H1 (cell line): ENCODE measurements around the gene POLRMT. TPM values are rescaled to one million over a fixed set of nuclear protein-coding genes. Genes with fewer than 3 reads are reported as not detected.

ENCODE experiments used
- CTCF ChIA-PET: fragments of 300-600 bp; sonication (Branson Sonifier 250); formaldehyde crosslinking; loops from one replicate; lab custom pipeline; 2021; ENCODE audit not compliant: partially characterized antibody; lab: Charles Lee
- POLR2A ChIA-PET: fragments of 300-600 bp; sonication (Branson Sonifier 250); formaldehyde crosslinking; loops from one replicate; lab custom pipeline; 2021; ENCODE audit warnings: inconsistent platforms; ENCODE audit not compliant: partially characterized antibody; lab: Charles Lee
- DNase-seq, 2 experiments: peaks; one replicate each; pipeline versions ENCODE4 v3.0.0 to v3.0.0-alpha.2; 2010 to 2022; ENCODE audit warnings: low spot score in 2 of 2, low read depth in 1 of 2, mixed read lengths in 1 of 2
- FAIRE-seq: peaks from 2 replicates; lab custom pipeline; 2011; peaks lifted over from hg19 to GRCh38; lab: Jason Lieb, UNC
- H2AFZ ChIP-seq: 2 replicates; pipeline ENCODE4 v1.8.1; 2012; ENCODE audit warnings: low read length, inconsistent platforms
- H2AK5ac ChIP-seq: 2 replicates; pipeline ENCODE4 v1.6.1; 2013; ENCODE audit warnings: low read depth, low read length
- H2BK120ac ChIP-seq: replicated peaks from 2 replicates; pipeline ENCODE3; 2013; ENCODE audit warnings: low read depth, low read length, inconsistent platforms
- H2BK12ac ChIP-seq: 2 replicates; pipeline ENCODE4 v1.6.1; 2013; ENCODE audit warnings: low read depth, low read length
- H2BK15ac ChIP-seq: 2 replicates; pipeline ENCODE4 v1.6.1; 2013; ENCODE audit warnings: low read length
- H2BK20ac ChIP-seq: 2 replicates; pipeline ENCODE4 v1.6.1; 2013; ENCODE audit warnings: low read length
- H2BK5ac ChIP-seq: 2 replicates; pipeline ENCODE4 v1.6.1; 2013; ENCODE audit warnings: low read depth, low read length
- H3K14ac ChIP-seq: 2 replicates; pipeline ENCODE4 v1.6.1; 2013; ENCODE audit warnings: inconsistent platforms; ENCODE audit not compliant: insufficient read length
- H3K18ac ChIP-seq: 2 replicates; pipeline ENCODE4 v1.6.1; 2013; ENCODE audit warnings: low read length; ENCODE audit errors: extremely low read depth
- H3K23ac ChIP-seq: 2 replicates; pipeline ENCODE4 v1.6.1; 2013; ENCODE audit warnings: inconsistent platforms; ENCODE audit not compliant: insufficient read length
- H3K23me2 ChIP-seq: 2 replicates; pipeline ENCODE4 v1.6.1; 2013; ENCODE audit warnings: low read depth, low read length
- H3K27ac ChIP-seq: 2 replicates; pipeline ENCODE4 v1.6.1; 2011; ENCODE audit warnings: low read depth, low read length, inconsistent platforms
- H3K27me3 ChIP-seq, 4 experiments: replicated peaks in 1 of 4; 1 replicate in 1 of 4; 2 replicates in 3 of 4; pipeline versions ENCODE4 v1.6.1 to v1.8.1; 2011 to 2013; ENCODE audit warnings: low read length in 3 of 4, mild to moderate bottlenecking in 3 of 4, inconsistent platforms in 2 of 4, mixed read lengths in 2 of 4, moderate library complexity in 1 of 4; ENCODE audit not compliant: control insufficient read depth in 3 of 4, insufficient read depth in 3 of 4; ENCODE audit errors: extremely low read depth in 1 of 4
- H3K36me3 ChIP-seq, 4 experiments: 2 replicates each; pipeline versions ENCODE4 v1.6.1 to v1.8.1; 2011 to 2013; ENCODE audit warnings: mild to moderate bottlenecking in 4 of 4, low read length in 3 of 4, moderate library complexity in 2 of 4, control low read depth in 1 of 4, inconsistent platforms in 1 of 4; ENCODE audit not compliant: insufficient read depth in 4 of 4, control insufficient read depth in 2 of 4
- H3K4ac ChIP-seq: replicated peaks from 2 replicates; pipeline ENCODE3; 2013; ENCODE audit warnings: low read length, low read depth, mixed read lengths, inconsistent platforms; ENCODE audit not compliant: insufficient read length
- H3K4me1 ChIP-seq, 4 experiments: replicated peaks in 1 of 4; 1 replicate in 1 of 4; 2 replicates in 3 of 4; pipeline versions ENCODE4 v1.6.1 to v1.8.1; 2011 to 2013; ENCODE audit warnings: low read length in 3 of 4, inconsistent platforms in 2 of 4, mixed read lengths in 1 of 4; ENCODE audit not compliant: insufficient read depth in 4 of 4, control insufficient read depth in 3 of 4
- H3K4me2 ChIP-seq, 2 experiments: 2 replicates each; pipeline versions ENCODE4 v1.6.1 to v1.8.1; 2011 to 2013; ENCODE audit warnings: low read depth in 2 of 2, low read length in 2 of 2, control low read depth in 1 of 2, inconsistent platforms in 1 of 2, mild to moderate bottlenecking in 1 of 2; ENCODE audit not compliant: insufficient read depth in 1 of 2
- H3K4me3 ChIP-seq, 4 experiments: fragments of 200-600, 300-600 bp in 1 of 4; sonication (generic), shearing (Covaris generic), sonication (Bioruptor Twin) in 1 of 4; 2 replicates each; pipeline versions ENCODE4 v1.5.1 to v1.8.1; 2011 to 2016; ENCODE audit warnings: low read length in 4 of 4, low read depth in 3 of 4, control low read depth in 2 of 4, inconsistent platforms in 2 of 4, mild to moderate bottlenecking in 2 of 4, mixed read lengths in 1 of 4, moderate library complexity in 1 of 4; ENCODE audit not compliant: insufficient read depth in 2 of 4; ENCODE audit errors: extremely low read depth in 1 of 4
- H3K56ac ChIP-seq: replicated peaks from 2 replicates; pipeline ENCODE3; 2013; ENCODE audit warnings: low read depth, mild to moderate bottlenecking, mixed read lengths, low read length, inconsistent platforms; ENCODE audit not compliant: insufficient read length
- H3K79me1 ChIP-seq: 2 replicates; pipeline ENCODE4 v1.6.1; 2013; ENCODE audit warnings: low read depth, low read length, control low read depth
- H3K79me2 ChIP-seq, 2 experiments: 2 replicates each; pipeline versions ENCODE4 v1.6.1 to v1.8.1; 2012 to 2013; ENCODE audit warnings: low read length in 2 of 2, mild to moderate bottlenecking in 2 of 2, inconsistent platforms in 1 of 2; ENCODE audit not compliant: insufficient read depth in 2 of 2, control insufficient read depth in 1 of 2
- H3K9ac ChIP-seq, 4 experiments: replicated peaks in 1 of 4; 1 replicate in 1 of 4; 2 replicates in 3 of 4; pipeline versions ENCODE4 v1.6.1 to v1.8.1; 2011 to 2013; ENCODE audit warnings: low read depth in 3 of 4, low read length in 3 of 4, control low read depth in 2 of 4, mild to moderate bottlenecking in 2 of 4, moderate library complexity in 2 of 4, inconsistent platforms in 1 of 4; ENCODE audit errors: extremely low read depth in 1 of 4
- H3K9me3 ChIP-seq, 2 experiments: 2 replicates each; pipeline versions ENCODE4 v1.6.1 to v1.8.1; 2012 to 2013; ENCODE audit warnings: mild to moderate bottlenecking in 2 of 2, moderate library complexity in 2 of 2, control low read depth in 1 of 2, inconsistent platforms in 1 of 2, low read depth in 1 of 2, low read length in 1 of 2, mixed read lengths in 1 of 2; ENCODE audit not compliant: insufficient read depth in 2 of 2
- H4K20me1 ChIP-seq, 2 experiments: replicated peaks in 1 of 2; 2 replicates each; pipeline versions ENCODE3 to v1.8.1; 2011 to 2013; ENCODE audit warnings: inconsistent platforms in 2 of 2, low read length in 2 of 2, mild to moderate bottlenecking in 1 of 2; ENCODE audit not compliant: insufficient read depth in 2 of 2, control insufficient read depth in 1 of 2
- H4K5ac ChIP-seq: 2 replicates; pipeline ENCODE4 v1.6.1; 2013; ENCODE audit warnings: low read length, low read depth, mixed read lengths, inconsistent platforms; ENCODE audit not compliant: insufficient read length
- H4K8ac ChIP-seq: 2 replicates; pipeline ENCODE4 v1.8.0; 2013; ENCODE audit warnings: mild to moderate bottlenecking, moderate library complexity, low read length, inconsistent platforms; ENCODE audit not compliant: insufficient read depth; ENCODE audit errors: extremely low read depth
- H4K91ac ChIP-seq: replicated peaks from 2 replicates; pipeline ENCODE3; 2013; ENCODE audit warnings: low read length, mixed read lengths, inconsistent platforms; ENCODE audit not compliant: insufficient read length
- BCL11A ChIP-seq, 2 experiments: IDR thresholded peaks; one replicate each; pipeline ENCODE4 v1.6.1; 2011; ENCODE audit warnings: low read depth in 2 of 2, low read length in 2 of 2, mild to moderate bottlenecking in 2 of 2
- CBX8 ChIP-seq: fragments of 300-800, 300-1000 bp; sonication (generic); IDR thresholded peaks from 2 replicates; pipeline ENCODE4 v1.7.1; 2016; ENCODE audit warnings: low read depth, low read length, borderline replicate concordance
- CHD2 ChIP-seq: IDR thresholded peaks from 2 replicates; pipeline ENCODE4 v1.6.1; 2012; ENCODE audit warnings: low read length, improper control_type of control experiment
- FOSL1 ChIP-seq: IDR thresholded peaks from 2 replicates; pipeline ENCODE4 v1.6.1; 2011; ENCODE audit warnings: mild to moderate bottlenecking, low read depth, low read length, moderate library complexity; ENCODE audit not compliant: insufficient read depth
- JUND ChIP-seq: IDR thresholded peaks from 2 replicates; pipeline ENCODE4 v1.6.1; 2011; ENCODE audit warnings: mild to moderate bottlenecking, improper control_type of control experiment, low read length
- KDM4A ChIP-seq: IDR thresholded peaks from one replicate; pipeline ENCODE4 v1.7.1; 2012; ENCODE audit warnings: low read depth, mild to moderate bottlenecking, moderate library complexity, low read length, inconsistent platforms; ENCODE audit not compliant: severe bottlenecking
- RAD21 ChIP-seq, 2 experiments: IDR thresholded peaks in 1 of 2; conservative IDR thresholded peaks in 1 of 2; 2 replicates each; pipeline ENCODE4 v1.6.1; 2011; ENCODE audit warnings: low read depth in 2 of 2, low read length in 2 of 2, improper control_type of control experiment in 1 of 2, inconsistent platforms in 1 of 2, mild to moderate bottlenecking in 1 of 2, moderate library complexity in 1 of 2
- SAP30 ChIP-seq: fragments of 300-600 bp; sonication (generic); IDR thresholded peaks from 2 replicates; pipeline ENCODE4 v1.7.1; 2012; ENCODE audit warnings: low read length, moderate library complexity, mild to moderate bottlenecking, inconsistent platforms; ENCODE audit not compliant: insufficient read depth, insufficient replicate concordance
- SUZ12 ChIP-seq: fragments of 200-600 bp; sonication (generic); IDR thresholded peaks from 2 replicates; pipeline ENCODE4 v1.6.1; 2012; ENCODE audit warnings: mild to moderate bottlenecking, inconsistent platforms, low read length, moderate library complexity, mixed read lengths
- WGBS, 2 experiments: shearing (Covaris generic) in 1 of 2; methylation state at CpG; one replicate each; pipeline versions ENCODE4 v1.1.6 to v1.1.7; 2013 to 2015; ENCODE audit warnings: low lambda C conversion rate in 2 of 2, mixed read lengths in 2 of 2, inconsistent platforms in 1 of 2, low coverage in 1 of 2, missing lambda C conversion rate in 1 of 2; ENCODE audit not compliant: insufficient replicate concordance in 2 of 2, insufficient coverage in 1 of 2, insufficient read length in 1 of 2; ENCODE audit errors: extremely low coverage in 1 of 2, missing lambda C conversion rate in 1 of 2; 5-methylcytosine and 5-hydroxymethylcytosine counted together
- polyA plus RNA-seq, 7 experiments: library from polyadenylated mRNA; depleted of rRNA in 3 of 7; stranded (reverse) in 5 of 7; unstranded in 2 of 7; fragments of >200 nt in 5 of 7; fragments of 200-250 nt in 2 of 7; gene quantifications; 1 replicate in 5 of 7; 2 replicates in 1 of 7; 4 replicates in 1 of 7; pipeline versions ENCODE4 v1.2.1 to v1.2.3, GENCODE V29; 2011 to 2013; ENCODE audit warnings: missing spikeins in 2 of 7, mixed read lengths in 2 of 7
- total RNA-seq: library from RNA; stranded (reverse); fragmentation: NEBNext Ultra II Directional; extraction: Animal tissue kit (Norgen Biotek cat#: 25700); gene quantifications from 2 replicates; pipeline ENCODE4 v1.2.1, GENCODE V29; 2021
- TF ChIP-seq, protein P1 (sequence below): IDR thresholded peaks from 2 replicates; pipeline ENCODE4 v1.6.1; 2011; ENCODE audit warnings: low read length, improper control_type of control experiment

POLRMT gene
- total and polyA plus RNA-seq, 2 of the 8 experiments (the other 6 are each of a cell fraction or from before 2014, with no cell fraction given) = 93.0 to 111 TPM

DNA sequence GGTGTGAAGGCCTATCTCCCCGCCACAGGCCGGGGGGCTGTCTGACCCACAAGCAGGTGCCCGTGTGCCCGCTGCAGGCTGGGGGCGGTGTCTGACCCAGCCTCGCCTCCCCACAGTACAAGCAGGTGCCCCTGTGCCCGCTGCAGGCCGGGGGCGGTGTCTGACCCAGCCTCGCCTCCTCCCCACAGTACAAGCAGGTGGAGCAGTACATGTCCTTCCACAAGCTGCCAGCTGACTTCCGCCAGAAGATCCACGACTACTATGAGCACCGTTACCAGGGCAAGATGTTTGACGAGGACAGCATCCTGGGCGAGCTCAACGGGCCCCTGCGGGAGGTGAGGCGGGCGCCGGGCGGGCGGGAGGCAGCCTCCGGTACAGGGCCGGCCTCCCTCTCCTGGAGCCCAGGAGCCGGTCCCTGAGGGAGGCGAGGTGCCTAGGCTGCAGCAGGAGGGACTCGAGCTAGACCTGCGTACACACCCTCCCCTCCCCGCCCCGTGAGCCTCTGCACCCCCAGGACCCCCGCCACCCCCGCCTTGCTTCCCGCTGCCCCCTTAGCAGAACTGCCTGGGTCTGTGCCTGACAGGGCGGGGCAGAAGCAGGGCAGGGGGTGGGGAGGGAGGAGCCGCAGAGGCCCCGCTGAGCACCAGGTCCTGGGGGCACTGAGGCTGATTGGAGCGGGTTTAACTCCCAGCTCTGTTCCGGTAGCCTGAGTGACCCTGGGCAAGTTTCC is 23.1 kb downstream of the POLRMT start:
- Histone ChIP-seq H3K79me1 (no peaks in the 10 kb centered on the region; the same call in 1 of the 2 replicates), H2AFZ (no peak overlapping the region), H2AK5ac (no peak overlapping the region), H3K23ac (no peak overlapping the region), H4K8ac (peak overlapping the region; percentile 28; the same call in 1 of the 2 replicates), H3K18ac (no peak overlapping the region), H3K27ac (no peak overlapping the region), H2BK20ac (no peak overlapping the region), H3K9ac (no peak overlapping the region), H3K23me2 (no peaks in the 10 kb centered on the region), H3K4me2 (no peak overlapping the region), H3K4me1 (no peaks in the 10 kb centered on the region), H3K56ac (no peak overlapping the region), H3K4me3 (no peak overlapping the region), H2BK120ac (no peak overlapping the region), H2BK15ac (no peak overlapping the region), H3K27me3 (no peaks in the 10 kb centered on the region), H4K20me1 (peaks cover 0 to 2% of the 10 kb centered on the region in 2 experiments), H3K14ac (no peak overlapping the region), H4K91ac (no peak overlapping the region), H3K36me3 (peaks cover 0 to 7% (median 3%) of the 10 kb centered on the region in 4 experiments; a peak in 2 of 8 replicates), H3K9me3 (peaks cover 0 to 4% of the 10 kb centered on the region in 2 experiments; a peak in 1 of 4 replicates), H4K5ac (no peak overlapping the region), H2BK12ac (no peak overlapping the region), H3K79me2 (no peaks in the 10 kb centered on the region), H3K4ac (no peak overlapping the region), H2BK5ac (no peak overlapping the region)
- POLR2A ChIA-PET = interaction anchor here (1.6 kb wide), 1 partner anchor 20 kb away, joined by 3 read pairs; no protein-coding TSS in a partner anchor
- CTCF ChIA-PET = interaction anchor here (1.2 to 1.3 kb wide), 2 partner anchors 21 to 26 kb away, joined by 3 to 4 read pairs; no protein-coding TSS in a partner anchor
- FAIRE-seq (no peak), DNase-seq (no peak)
- WGBS, 2 experiments = 94% methylated on average over 12 of the region's 38 CpGs; no CpG with 5 or more reads in 1 of the 2 experiments
- TF ChIP-seq BCL11A (IDR thresholded peaks at IDR 0.05; ENCODE audit: low read depth in 2 of 2, low read length in 2 of 2) = no peak
- no peak for TF ChIP-seq JUND
- TF ChIP-seq, protein P1, sequence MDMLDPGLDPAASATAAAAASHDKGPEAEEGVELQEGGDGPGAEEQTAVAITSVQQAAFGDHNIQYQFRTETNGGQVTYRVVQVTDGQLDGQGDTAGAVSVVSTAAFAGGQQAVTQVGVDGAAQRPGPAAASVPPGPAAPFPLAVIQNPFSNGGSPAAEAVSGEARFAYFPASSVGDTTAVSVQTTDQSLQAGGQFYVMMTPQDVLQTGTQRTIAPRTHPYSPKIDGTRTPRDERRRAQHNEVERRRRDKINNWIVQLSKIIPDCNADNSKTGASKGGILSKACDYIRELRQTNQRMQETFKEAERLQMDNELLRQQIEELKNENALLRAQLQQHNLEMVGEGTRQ = no peak
- TF ChIP-seq SUZ12 = no peak
- no peak for TF ChIP-seq SAP30
- TF ChIP-seq RAD21 (IDR thresholded peaks at IDR 0.05 in 1 of 2, conservative IDR thresholded peaks at IDR 0.05 in 1 of 2; ENCODE audit: low read depth in 2 of 2, low read length in 2 of 2) = no peak
- no peak for TF ChIP-seq CHD2
- TF ChIP-seq FOSL1 = no peak
- no peak for TF ChIP-seq CBX8
- no peak for TF ChIP-seq KDM4A
